NCI-H1436 treated with DMSO at 0.1 percent for 48 hours (cell line): ENCODE results near the gene UBTD1.
"Not testable (repeated sequence)": the region's sequence is repeated elsewhere in the genome, so short reads cannot be mapped to it uniquely, and the experiment has no call there.

Experiments
- DNase-seq: peaks from one replicate; lab custom pipeline; 2025; lab: John Stamatoyannopoulos, UW

Gene UBTD1

GRCh38 chr10:97563337-97563736, 64.6 kb downstream of the UBTD1 start:
- DNase-seq, result no peak

- DNase-seq, result no peak
Measured at GRCh38 chr10:97564776-97565175, 66.1 kb downstream of the UBTD1 start.

GRCh38 chr10:97566336-97566996, 67.7 kb downstream of the UBTD1 start:
- no peak for DNase-seq

- DNase-seq, result no peak
Measured at GRCh38 chr10:97567891-97568290, 69.2 kb downstream of the UBTD1 start.

- DNase-seq, result no peak
Measured at GRCh38 chr10:97570146-97570788, 71.5 kb downstream of the UBTD1 start.

- DNase-seq, result no peak
Measured at GRCh38 chr10:97570789-97571471, 72.2 kb downstream of the UBTD1 start.

- no peak for DNase-seq
Measured at GRCh38 chr10:97571622-97572021, 72.9 kb downstream of the UBTD1 start.

- no peak for DNase-seq
Measured at GRCh38 chr10:97572214-97572989, 73.7 kb downstream of the UBTD1 start, which contains the start of gene ANKRD2. ANKRD2 (plus strand) TSS chr10:97572779; CDS start chr10:97572789, 10 bp downstream.

- no peak for DNase-seq
Measured at GRCh38 chr10:97573021-97573420, 74.3 kb downstream of the UBTD1 start.

GRCh38 chr10:97573672-97574071, 74.9 kb downstream of the UBTD1 start:
- DNase-seq, result no peak

- no peak for DNase-seq
Measured at GRCh38 chr10:97574374-97575126, 75.8 kb downstream of the UBTD1 start.

GRCh38 chr10:97575127-97575668, 76.5 kb downstream of the UBTD1 start:
- no peak for DNase-seq

GRCh38 chr10:97576487-97576886, 77.8 kb downstream of the UBTD1 start:
- DNase-seq, result not testable (repeated sequence)

- DNase-seq, result no peak
Measured at GRCh38 chr10:97577701-97578100, 79.0 kb downstream of the UBTD1 start.

GRCh38 chr10:97578171-97578844, 79.6 kb downstream of the UBTD1 start:
- DNase-seq, result no peak

GRCh38 chr10:97580421-97581367, 82.0 kb downstream of the UBTD1 start:
- DNase-seq, result no peak

- no peak for DNase-seq
Measured at GRCh38 chr10:97582169-97582568, 83.4 kb downstream of the UBTD1 start.

- DNase-seq, result no peak
Measured at GRCh38 chr10:97583476-97583875, 84.8 kb downstream of the UBTD1 start.

GRCh38 chr10:97584060-97584797, 85.5 kb downstream of the UBTD1 start, which contains the start of gene HOGA1:
HOGA1 (plus strand) TSS chr10:97584389; CDS start chr10:97584704, 315 bp downstream.
- DNase-seq, result no peak
